Activated CD4-positive, alpha-beta T cell treated with anti-CD3 and anti-CD28 coated beads, Interleukin-2, amount 10 ng/mL, durations not matched to agents 24 days and 14 days (primary cell): ENCODE data around the gene VAT1L. TPM values are rescaled to one million over a fixed set of nuclear protein-coding genes. Genes with fewer than 3 reads are reported as not detected.

Experiments used
- DNase-seq: peaks from one replicate; pipeline ENCODE4 v3.0.0; 2022
- H3K27ac Mint-ChIP-seq: one replicate; pipeline ENCODE4 v1.8.0; 2022; ENCODE audit warnings: mild to moderate bottlenecking, mixed read lengths
- H3K27me3 Mint-ChIP-seq: one replicate; pipeline ENCODE4 v1.8.0; 2022; ENCODE audit warnings: mixed read lengths
- H3K36me3 Mint-ChIP-seq: one replicate; pipeline ENCODE4 v1.8.0; 2022; ENCODE audit warnings: low read depth, mild to moderate bottlenecking, mixed read lengths
- H3K4me1 Mint-ChIP-seq: one replicate; pipeline ENCODE4 v1.8.0; 2021; ENCODE audit warnings: mixed read lengths
- H3K4me3 Mint-ChIP-seq: one replicate; pipeline ENCODE4 v1.8.0; 2022; ENCODE audit warnings: mild to moderate bottlenecking, moderate library complexity, mixed read lengths
- H3K9me3 Mint-ChIP-seq: one replicate; pipeline ENCODE4 v1.8.0; 2021; ENCODE audit warnings: mixed read lengths
- intact Hi-C: fragments of 100-400 bp; cut with micrococcal nuclease; formaldehyde crosslinking; loops from one replicate; pipeline ENCODE4 v1.15.1; 2023
- total RNA-seq: library from RNA; stranded (reverse); gene quantifications from 2 replicates; pipeline ENCODE4 v1.2.3, GENCODE V29; 2022

VAT1L gene
- total RNA-seq, 1 donor from 2014 or later: not detected

DNA sequence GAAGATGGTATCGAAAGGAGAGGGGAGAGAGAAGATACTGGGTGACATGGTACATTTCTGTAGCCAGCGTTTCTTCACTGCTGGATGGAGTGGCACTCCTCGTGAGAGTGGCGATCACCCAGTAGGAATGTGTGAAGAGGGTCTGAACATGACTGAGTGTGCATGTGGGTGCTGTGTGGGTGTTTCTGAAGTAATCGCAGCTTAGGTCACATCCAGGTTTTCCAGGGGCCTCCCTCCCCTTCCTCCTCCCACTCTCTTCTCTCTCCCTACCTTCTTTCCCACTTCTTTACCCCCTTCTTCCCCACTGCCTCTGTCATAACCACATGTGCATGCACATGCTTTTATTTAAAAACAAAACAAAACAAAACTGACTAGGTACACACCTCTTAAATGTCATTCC, 235.8 kb downstream of the VAT1L start:
- H3K27ac Mint-ChIP-seq: no peak overlapping the region

GRCh38 chr16:78025631-78026030, 237.3 kb downstream of the VAT1L start:
- peaks cover 12% of the 10 kb centered on the region for H3K27me3 Mint-ChIP-seq
- H3K4me1 Mint-ChIP-seq: no peaks in the 10 kb centered on the region
- H3K4me3 Mint-ChIP-seq: no peak overlapping the region
- no peak for DNase-seq
- intact Hi-C loops: no loop called here
- no peaks in the 10 kb centered on the region for H3K9me3 Mint-ChIP-seq
- no peak overlapping the region for H3K27ac Mint-ChIP-seq
- no peaks in the 10 kb centered on the region for H3K36me3 Mint-ChIP-seq

More for the DNA sequence above, 235.8 kb downstream of the VAT1L start:
- H3K4me1 Mint-ChIP-seq: no peaks in the 10 kb centered on the region
- intact Hi-C loops: no loop called here
- no peaks in the 10 kb centered on the region for H3K36me3 Mint-ChIP-seq
- H3K4me3 Mint-ChIP-seq: no peak overlapping the region
- DNase-seq: no peak
- no peaks in the 10 kb centered on the region for H3K9me3 Mint-ChIP-seq
- H3K27me3 Mint-ChIP-seq: peaks cover 14% of the 10 kb centered on the region

GRCh38 chr16:78028018-78028417, 239.7 kb downstream of the VAT1L start:
- Mint-ChIP-seq H3K4me3 (no peak overlapping the region), H3K9me3 (no peaks in the 10 kb centered on the region), H3K27ac (no peak overlapping the region), H3K27me3 (peaks cover 9% of the 10 kb centered on the region), H3K4me1 (no peaks in the 10 kb centered on the region), H3K36me3 (no peaks in the 10 kb centered on the region)
- no peak for DNase-seq
- intact Hi-C loops: no loop called here

Other genes with a start within 250 kb of the VAT1L start
- 4.0 TPM in 2 replicates for gene NUDT7, start 66.0 kb upstream of the VAT1L start, total RNA-seq
- not detected in 2 replicates for gene CLEC3A, start 234.0 kb downstream of the VAT1L start, total RNA-seq